GM12891 (cell line): ENCODE measurements around the gene PLCXD1.

Experiments
- POLR2A ChIP-seq: IDR thresholded peaks from 2 replicates; pipeline ENCODE4 v1.6.1; 2011; ENCODE audit warnings: low read depth, low read length, control low read depth
- POLR2AphosphoS5 ChIP-seq: IDR thresholded peaks from 2 replicates; pipeline ENCODE4 v1.6.1; 2011; ENCODE audit warnings: low read depth, low read length, control low read depth
- POU2F2 ChIP-seq: IDR thresholded peaks from 2 replicates; pipeline ENCODE4 v1.6.1; 2011; ENCODE audit warnings: low read depth, mild to moderate bottlenecking, control low read depth, low read length, moderate library complexity
- SPI1 ChIP-seq: IDR thresholded peaks from 2 replicates; pipeline ENCODE4 v1.6.1; 2011; ENCODE audit warnings: low read depth, low read length, control low read depth

DNA sequence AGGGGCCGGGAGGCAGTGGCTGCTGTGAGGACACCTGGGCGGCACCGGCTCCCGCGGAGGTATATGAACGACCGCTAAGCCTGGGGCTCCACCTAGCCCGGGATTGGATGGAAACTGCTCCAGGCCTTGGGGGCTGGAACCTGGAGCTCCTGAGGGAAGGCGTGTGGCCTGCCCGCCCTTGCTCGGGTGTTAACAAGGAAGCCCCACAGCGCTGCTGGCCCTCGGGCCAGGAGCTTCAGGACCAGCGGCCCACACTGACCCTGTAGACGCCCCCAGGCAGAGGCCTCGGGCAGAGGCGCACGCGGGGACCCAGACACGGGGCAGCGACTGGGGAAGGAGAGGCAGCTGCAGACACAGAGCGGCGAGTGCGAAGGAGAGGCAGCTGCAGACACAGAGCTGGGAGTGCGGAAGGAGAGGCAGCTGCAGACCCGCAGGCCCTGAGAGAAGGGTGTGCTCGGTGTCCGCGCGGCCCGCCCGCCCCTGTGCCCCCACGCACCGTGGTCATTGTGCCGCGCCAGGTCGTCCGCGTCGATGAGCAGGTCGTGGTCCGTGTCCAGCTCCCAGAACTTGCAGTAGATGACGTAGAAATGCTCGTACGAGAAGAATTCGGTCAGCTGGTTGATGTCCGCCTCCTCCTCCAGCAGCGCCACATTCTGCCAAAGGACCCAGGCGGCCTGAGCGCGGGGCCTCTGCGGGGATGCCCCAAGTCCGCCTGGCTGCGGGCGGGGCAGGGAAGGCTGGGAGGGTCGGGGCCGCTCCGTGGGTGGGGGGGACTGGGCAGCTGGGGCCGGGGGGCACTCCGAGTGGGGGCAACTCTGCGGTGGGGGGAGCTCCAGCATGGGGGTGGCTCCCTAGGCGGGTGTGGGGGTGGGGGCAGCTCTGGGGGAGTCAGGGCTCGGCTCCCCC lies 64.1 kb downstream of the PLCXD1 start:
- no peak for TF ChIP-seq POLR2AphosphoS5
- TF ChIP-seq POLR2A, result no peak
- TF ChIP-seq SPI1, result no peak
- no peak for TF ChIP-seq POU2F2
